Measurements from ENCODE around the gene WDR73.

GRCh38 chr15:84681831-84682230 lies 27.7 kb upstream of the WDR73 start:
- TF ChIP-seq CTCF (conservative IDR thresholded peaks at IDR 0.05 in 1 of 2, IDR thresholded peaks at IDR 0.05 in 1 of 2; ENCODE audit: extremely low read depth in 1 of 2, insufficient read depth in 1 of 2, low read depth in 1 of 2, low read length in 2 of 2) = no peak
- no peak for TF ChIP-seq EZH2 (IDR thresholded peaks at IDR 0.05; ENCODE audit: borderline replicate concordance, low read length)
